Fibroblast of lung (primary cell): ENCODE data around the gene S100A7A. TPM values are rescaled to one million over a fixed set of nuclear protein-coding genes. Genes with fewer than 3 reads are reported as not detected.

ENCODE experiments used
- DNase-seq, 2 donors: peaks; one replicate each; pipeline versions ENCODE4 v3.0.0 to v3.0.0-alpha.2; 2010; ENCODE audit warnings: low read depth in 2 of 2
- H2AFZ ChIP-seq: 2 replicates; pipeline ENCODE4 v1.5.1; 2012; ENCODE audit warnings: low read length, control low read depth, inconsistent platforms
- H3K27ac ChIP-seq: 2 replicates; pipeline ENCODE4 v1.5.1; 2011; ENCODE audit warnings: low read length, control low read depth; ENCODE audit not compliant: insufficient read depth
- H3K27me3 ChIP-seq: 2 replicates; pipeline ENCODE4 v1.5.1; 2011; ENCODE audit warnings: mild to moderate bottlenecking, low read length; ENCODE audit not compliant: control insufficient read depth, insufficient read depth
- H3K36me3 ChIP-seq: 2 replicates; pipeline ENCODE4 v1.5.1; 2011; ENCODE audit warnings: low read length; ENCODE audit not compliant: control insufficient read depth, insufficient read depth
- H3K4me1 ChIP-seq: 2 replicates; pipeline ENCODE4 v1.5.1; 2011; ENCODE audit warnings: low read length; ENCODE audit not compliant: control insufficient read depth, insufficient read depth; ENCODE audit errors: extremely low read depth
- H3K4me2 ChIP-seq: 2 replicates; pipeline ENCODE4 v1.5.1; 2011; ENCODE audit warnings: low read length, control low read depth; ENCODE audit not compliant: insufficient read depth; ENCODE audit errors: extremely low read depth
- H3K4me3 ChIP-seq, 4 experiments: fragments of 200-600 bp in 1 of 4; sonication (generic) in 1 of 4; replicated peaks in 1 of 4; 2 replicates each; pipeline ENCODE4 v1.5.1; 2011 to 2016; ENCODE audit warnings: low read length in 4 of 4, low read depth in 3 of 4, mild to moderate bottlenecking in 3 of 4, control low read depth in 2 of 4, inconsistent platforms in 1 of 4, mixed read lengths in 1 of 4; ENCODE audit not compliant: insufficient read depth in 1 of 4; ENCODE audit errors: control extremely low read depth in 1 of 4
- H3K79me2 ChIP-seq: 2 replicates; pipeline ENCODE4 v1.5.1; 2012; ENCODE audit warnings: mild to moderate bottlenecking, low read length, inconsistent platforms; ENCODE audit not compliant: control insufficient read depth, insufficient read depth
- H3K9ac ChIP-seq: 2 replicates; pipeline ENCODE4 v1.5.1; 2011; ENCODE audit warnings: mild to moderate bottlenecking, low read length, control low read depth; ENCODE audit not compliant: insufficient read depth
- H3K9me3 ChIP-seq: 2 replicates; pipeline ENCODE4 v1.5.1; 2012; ENCODE audit warnings: low read depth, low read length; ENCODE audit not compliant: control insufficient read depth, insufficient read depth
- H4K20me1 ChIP-seq: 2 replicates; pipeline ENCODE4 v1.5.1; 2011; ENCODE audit warnings: low read length; ENCODE audit not compliant: control insufficient read depth, insufficient read depth; ENCODE audit errors: extremely low read depth
- CTCF ChIP-seq, 2 donors: IDR thresholded peaks in 1 of 2; conservative IDR thresholded peaks in 1 of 2; 1 replicate in 1 of 2; 2 replicates in 1 of 2; pipeline ENCODE4 v1.5.1; 2011 to 2012; ENCODE audit warnings: low read length in 2 of 2, control low read depth in 1 of 2, inconsistent platforms in 1 of 2, low read depth in 1 of 2, mild to moderate bottlenecking in 1 of 2
- EZH2 ChIP-seq: IDR thresholded peaks from 2 replicates; pipeline ENCODE4 v1.5.1; 2012; ENCODE audit warnings: low read length, control low read depth, mild to moderate bottlenecking; ENCODE audit errors: missing control alignments
- polyA plus RNA-seq, 2 donors: library from polyadenylated mRNA; depleted of rRNA in 1 of 2; stranded (reverse) in 1 of 2; unstranded in 1 of 2; fragments of >200 nt; gene quantifications; 2 replicates each; pipeline ENCODE4 v1.2.1, GENCODE V29; 2011 to 2012; ENCODE audit warnings: missing spikeins in 1 of 2
- total RNA-seq: library from RNA; depleted of rRNA; stranded (reverse); fragments of >200 nt; gene quantifications from 2 replicates; pipeline ENCODE4 v1.2.1, GENCODE V29; 2014

S100A7A gene
- total and polyA plus RNA-seq, 2 donors (not counting 1 experiment from before 2014, with no cell fraction given): not detected

- Histone ChIP-seq H3K27ac (no peak overlapping the region), H2AFZ (no peak overlapping the region), H3K4me2 (no peak overlapping the region), H3K9me3 (no peaks in the 10 kb centered on the region), H3K27me3 (peaks cover 3% of the 10 kb centered on the region), H3K9ac (no peak overlapping the region), H4K20me1 (no peaks in the 10 kb centered on the region), H3K79me2 (no peaks in the 10 kb centered on the region), H3K4me1 (no peaks in the 10 kb centered on the region), H3K4me3 (no peak overlapping the region), H3K36me3 (no peaks in the 10 kb centered on the region)
- DNase-seq: peak in 1 of 2 donors; percentile 1
- TF ChIP-seq CTCF (conservative IDR thresholded peaks at IDR 0.05 in 1 of 2, IDR thresholded peaks at IDR 0.05 in 1 of 2; ENCODE audit: low read depth in 1 of 2, low read length in 2 of 2): peak; percentile 25 to 37
- no peak for TF ChIP-seq EZH2
These were observed 16.1 kb upstream of the S100A7A start for GRCh38 chr1:153400244-153400643.

- Histone ChIP-seq H3K9me3 (no peaks in the 10 kb centered on the region), H3K79me2 (no peaks in the 10 kb centered on the region), H3K9ac (no peak overlapping the region), H3K36me3 (no peaks in the 10 kb centered on the region), H3K4me1 (no peaks in the 10 kb centered on the region), H3K4me2 (no peak overlapping the region), H4K20me1 (no peaks in the 10 kb centered on the region), H3K4me3 (no peak overlapping the region), H3K27me3 (no peaks in the 10 kb centered on the region), H3K27ac (no peak overlapping the region), H2AFZ (no peak overlapping the region)
- TF ChIP-seq EZH2: no peak
- TF ChIP-seq CTCF (conservative IDR thresholded peaks at IDR 0.05 in 1 of 2, IDR thresholded peaks at IDR 0.05 in 1 of 2; ENCODE audit: low read depth in 1 of 2, low read length in 2 of 2): no peak
- no peak for DNase-seq
These were observed 14.9 kb upstream of the S100A7A start for GRCh38 chr1:153401461-153401860.

DNA sequence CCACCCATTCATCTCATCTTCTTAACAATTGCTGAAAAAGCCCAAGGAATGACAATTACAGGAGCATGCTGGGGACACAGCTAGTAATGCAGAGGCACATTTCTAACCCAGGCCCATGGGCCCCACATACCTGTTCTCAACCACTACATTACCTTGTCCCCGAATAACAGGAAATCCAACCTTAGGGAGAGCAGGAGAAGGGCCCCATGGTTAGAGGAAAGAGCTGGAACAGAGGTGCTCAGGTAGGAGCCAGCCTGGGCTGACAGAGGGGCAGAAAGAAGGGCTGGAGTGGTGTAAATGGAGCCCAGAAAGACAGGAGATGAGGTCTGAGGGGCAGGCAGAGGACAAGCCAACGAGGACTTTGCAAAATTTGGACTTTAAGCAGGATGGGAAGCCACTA, 14.1 kb upstream of the S100A7A start:
- no peak for DNase-seq
- no peak overlapping the region for H2AFZ ChIP-seq
- no peak for TF ChIP-seq EZH2

More for the DNA sequence above, 14.1 kb upstream of the S100A7A start:
- H4K20me1 ChIP-seq: no peaks in the 10 kb centered on the region
- H3K4me3 ChIP-seq: no peak overlapping the region
- no peaks in the 10 kb centered on the region for H3K27me3 ChIP-seq
- H3K36me3 ChIP-seq: no peaks in the 10 kb centered on the region
- H3K4me1 ChIP-seq: no peaks in the 10 kb centered on the region
- H3K4me2 ChIP-seq: no peak overlapping the region
- H3K9me3 ChIP-seq: no peaks in the 10 kb centered on the region
- no peak overlapping the region for H3K27ac ChIP-seq
- no peaks in the 10 kb centered on the region for H3K79me2 ChIP-seq
- H3K9ac ChIP-seq: no peak overlapping the region
